ELF-1 (cell line): ENCODE data around the gene WSCD2.

Experiments used
- DNase-seq: peaks from one replicate; pipeline ENCODE4 v3.0.0-alpha.2; 2016; ENCODE audit warnings: low read depth, low spot score

WSCD2 gene

DNA sequence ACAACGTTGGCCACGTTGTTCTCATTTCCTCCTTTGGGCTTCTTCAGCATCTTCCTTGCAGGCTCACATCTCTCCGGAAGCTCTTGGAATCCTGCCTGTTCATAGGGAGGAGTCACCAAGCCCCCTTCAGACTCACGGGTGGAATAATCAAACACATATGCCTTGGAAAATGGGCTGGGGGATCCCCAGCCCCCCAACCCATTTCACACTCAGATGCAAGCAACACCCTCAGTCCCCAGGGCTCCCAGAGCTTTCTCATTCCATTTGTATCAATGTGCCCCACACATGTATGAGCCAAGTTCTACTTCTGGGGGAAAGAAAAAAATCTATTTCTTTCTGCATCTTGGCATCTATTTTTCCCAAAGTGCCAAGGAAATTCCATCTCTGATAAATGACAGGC lies 33.1 kb downstream of the WSCD2 start:
- no peak for DNase-seq

- DNase-seq = no peak
Measured at GRCh38 chr12:108166505-108166904, 37.4 kb downstream of the WSCD2 start.

DNA sequence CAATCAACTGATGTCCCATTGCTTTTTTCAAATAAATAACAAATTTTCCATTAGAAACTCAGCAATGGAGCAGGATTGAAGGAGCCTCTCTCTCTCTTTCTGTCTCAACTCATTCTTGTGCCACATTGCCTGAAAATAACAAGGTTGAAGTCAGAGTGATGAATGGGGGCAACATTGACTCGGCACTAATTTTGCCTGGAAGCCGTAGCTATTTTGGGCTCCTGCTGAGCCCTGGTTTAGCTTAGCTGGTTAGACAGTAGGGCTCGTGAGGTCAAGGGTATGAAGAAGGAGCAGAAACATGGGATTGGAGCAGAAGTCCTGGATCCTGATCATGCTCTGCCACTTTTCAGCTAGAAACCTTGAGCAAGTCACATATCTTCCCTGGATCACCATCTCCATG lies 38.9 kb downstream of the WSCD2 start:
- DNase-seq = no peak

DNA sequence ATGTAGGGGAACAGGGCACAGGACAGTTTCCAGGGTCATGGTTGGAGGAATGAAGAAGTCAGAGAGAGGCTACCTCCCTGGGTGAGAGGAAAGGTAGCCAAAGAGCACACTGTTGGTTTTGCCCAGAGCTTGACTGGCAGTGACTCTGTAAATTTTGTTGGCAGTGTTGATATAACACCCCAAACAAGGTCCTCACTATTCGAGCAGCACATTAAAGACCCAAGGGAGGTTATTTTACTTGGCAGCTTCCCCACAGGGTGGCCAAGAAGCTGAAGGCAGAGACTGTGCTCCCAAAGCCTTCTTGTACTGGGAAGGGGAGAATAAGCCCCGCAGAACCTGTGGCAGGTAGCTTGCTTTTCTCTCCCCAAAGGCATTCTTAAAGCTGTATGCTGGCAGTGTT lies 40.6 kb downstream of the WSCD2 start:
- DNase-seq = no peak

- no peak for DNase-seq
Measured at GRCh38 chr12:108170164-108170563, 41.1 kb downstream of the WSCD2 start.

GRCh38 chr12:108172033-108172432 lies 42.9 kb downstream of the WSCD2 start:
- DNase-seq = no peak

- DNase-seq = peak; percentile 48
Measured at GRCh38 chr12:108173160-108173559, 44.1 kb downstream of the WSCD2 start.

- DNase-seq = no peak
Measured at GRCh38 chr12:108173892-108174291, 44.8 kb downstream of the WSCD2 start.

DNA sequence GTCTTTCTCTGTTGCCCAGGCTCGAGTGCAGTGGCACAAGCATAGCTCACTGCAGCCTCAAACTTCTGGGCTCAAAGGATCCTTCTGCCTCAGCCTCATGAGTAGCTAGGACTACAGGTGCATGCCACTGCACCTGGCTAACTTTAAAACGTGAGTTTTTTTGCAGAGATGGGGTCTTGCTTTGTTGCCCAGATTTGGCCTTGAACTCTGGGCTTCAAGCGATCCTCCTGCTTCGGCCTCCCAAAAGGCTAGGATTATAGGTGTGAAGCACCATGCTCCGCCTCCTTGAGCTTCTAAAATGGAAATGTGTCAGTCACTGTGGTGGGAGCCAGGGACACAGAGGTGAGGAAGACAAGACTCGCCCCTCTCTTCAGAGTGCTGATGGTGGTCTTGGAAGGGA lies 45.6 kb downstream of the WSCD2 start:
- no peak for DNase-seq

DNA sequence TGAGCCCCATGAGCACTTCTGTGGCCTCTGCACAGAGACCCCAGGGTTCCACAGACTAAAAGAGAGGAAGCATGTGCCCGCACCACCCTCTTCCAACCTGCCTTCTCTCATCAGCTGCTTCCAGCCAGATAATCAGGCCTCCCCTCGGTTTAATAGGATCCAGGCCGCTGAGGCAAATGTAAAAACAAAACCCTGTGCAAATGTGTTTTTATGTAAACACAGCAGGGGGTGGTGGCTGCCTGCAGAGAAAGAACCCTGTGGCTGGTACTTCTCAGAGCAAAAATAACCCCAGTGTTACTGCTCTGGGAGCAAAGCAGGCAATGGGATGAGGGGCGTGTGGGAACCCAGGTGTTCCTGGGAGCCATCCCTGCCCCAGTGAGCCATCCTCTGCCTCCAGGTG lies 46.2 kb downstream of the WSCD2 start:
- peak; percentile 55 for DNase-seq

GRCh38 chr12:108176292-108176691 lies 47.2 kb downstream of the WSCD2 start:
- DNase-seq = no peak

GRCh38 chr12:108177131-108177530 lies 48.0 kb downstream of the WSCD2 start:
- no peak for DNase-seq

DNA sequence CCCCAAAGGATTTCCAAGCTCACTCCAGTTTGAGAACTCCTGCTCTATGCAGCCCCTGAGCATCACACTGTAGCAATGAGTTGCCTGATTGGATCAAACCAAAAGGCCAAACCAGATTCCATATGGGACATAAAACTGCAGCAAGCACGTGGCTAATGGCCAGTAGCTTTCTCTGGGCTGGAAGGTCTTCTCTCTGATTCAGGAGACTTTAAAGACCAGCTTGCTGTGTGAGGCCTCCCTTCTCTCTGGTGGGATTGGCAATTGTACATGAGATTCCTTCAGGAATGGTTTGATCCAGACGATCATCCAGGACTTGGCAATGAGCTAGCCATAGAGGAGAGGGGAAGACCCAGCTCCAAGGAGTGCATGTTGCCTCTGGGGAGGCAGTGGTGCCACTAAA lies 50.2 kb downstream of the WSCD2 start:
- no peak for DNase-seq

DNA sequence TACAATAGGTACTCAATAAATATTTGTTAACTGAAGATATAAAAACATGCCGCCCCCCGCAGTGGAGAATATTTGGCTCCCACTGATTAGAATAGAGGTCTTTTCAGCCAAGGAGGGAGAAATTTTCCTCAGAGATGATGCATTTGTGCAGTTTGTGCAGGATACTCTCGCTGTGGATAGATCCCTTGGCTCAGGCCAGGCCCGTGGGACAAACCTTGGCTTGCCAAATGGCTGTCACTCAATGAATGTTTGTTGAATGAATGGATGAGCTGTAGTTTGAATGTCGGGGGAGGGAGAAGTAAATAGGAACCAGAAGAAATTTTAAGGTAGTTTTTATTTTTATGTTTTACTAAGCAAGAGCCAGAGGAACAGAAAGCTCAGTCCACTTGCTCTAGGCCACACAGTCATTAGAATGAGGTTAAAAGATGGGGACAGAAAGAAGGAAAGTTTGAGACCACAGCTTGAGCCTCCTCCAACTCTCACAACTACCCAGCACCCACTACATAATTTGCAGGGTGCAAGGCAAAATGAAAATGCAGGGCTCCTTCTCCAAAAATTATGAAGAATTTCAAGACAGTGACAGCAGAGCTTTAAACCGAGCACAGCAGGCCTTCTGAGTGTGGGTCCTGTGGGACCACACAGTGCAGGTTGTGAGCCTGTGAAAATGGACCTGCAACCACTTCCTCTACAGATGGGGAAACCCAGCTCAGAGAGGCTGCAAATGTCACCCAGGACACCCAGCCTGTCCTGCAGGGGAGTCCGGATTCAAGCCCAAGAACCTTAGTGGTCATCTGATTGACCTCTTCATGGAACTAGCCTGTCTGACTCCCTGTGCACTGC lies 51.4 kb downstream of the WSCD2 start:
- DNase-seq = no peak

GRCh38 chr12:108181095-108181454 lies 52.0 kb downstream of the WSCD2 start:
- no peak for DNase-seq

GRCh38 chr12:108182096-108182495 lies 53.0 kb downstream of the WSCD2 start:
- DNase-seq = no peak

DNA sequence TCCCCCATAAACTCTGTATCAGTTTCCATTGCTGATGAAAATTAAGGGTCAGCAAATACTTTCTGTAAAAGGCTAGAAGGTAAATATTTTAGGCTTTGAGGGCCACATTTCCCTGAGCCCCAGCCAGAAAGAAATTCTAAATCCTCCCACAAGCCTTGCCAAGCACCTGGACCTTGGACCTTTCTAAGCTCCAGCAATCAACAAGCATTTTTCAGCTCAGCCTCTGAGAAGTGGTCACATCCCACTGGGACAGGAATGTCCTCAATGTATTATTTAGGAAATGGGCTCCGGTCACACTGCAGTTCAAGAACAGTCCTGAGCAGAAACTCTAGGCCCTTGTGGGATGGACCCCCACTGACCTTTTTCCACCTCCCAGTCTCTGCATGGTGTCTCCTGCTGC lies 55.9 kb downstream of the WSCD2 start:
- DNase-seq = no peak

- no peak for DNase-seq
Measured at GRCh38 chr12:108187831-108188230, 58.7 kb downstream of the WSCD2 start.

DNA sequence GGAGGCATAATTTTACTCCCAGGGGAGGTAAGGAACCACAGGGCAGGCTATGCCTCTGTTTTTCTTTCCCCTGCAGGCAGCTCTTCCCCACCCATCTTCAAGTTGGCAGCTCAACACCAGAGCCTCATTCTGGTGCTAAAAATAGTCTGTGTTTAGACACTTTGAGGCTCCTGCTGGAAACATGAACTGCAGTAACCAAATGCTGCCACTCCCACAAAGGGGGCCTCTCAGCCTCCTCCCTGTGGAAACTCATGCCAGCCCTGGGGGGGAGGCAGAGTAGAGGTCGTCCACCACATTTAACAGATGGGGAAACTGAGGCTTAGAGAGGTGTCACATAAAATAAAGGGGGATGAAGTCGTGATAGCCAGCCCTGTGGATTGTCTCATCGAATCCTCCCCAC lies 61.4 kb downstream of the WSCD2 start:
- DNase-seq = no peak

DNA sequence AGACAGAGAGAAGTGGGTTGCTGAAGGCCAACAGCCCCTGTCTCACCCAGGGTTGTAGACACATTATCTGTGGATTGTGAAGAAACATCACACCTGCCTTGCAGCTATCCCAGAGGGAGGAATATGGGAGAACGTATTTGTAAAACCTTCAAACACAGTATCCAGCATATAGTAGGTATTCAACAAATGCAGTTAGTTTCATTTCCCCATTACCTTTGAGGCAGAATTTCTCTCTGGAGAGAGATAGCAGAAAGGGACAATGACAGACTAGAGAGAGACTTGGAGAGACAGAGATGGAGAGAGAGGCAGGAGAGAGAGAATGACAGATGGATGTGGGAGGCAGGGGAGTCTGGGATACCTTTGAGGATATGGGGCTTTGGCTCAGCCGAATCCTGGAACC lies 62.0 kb downstream of the WSCD2 start:
- DNase-seq = no peak

DNA sequence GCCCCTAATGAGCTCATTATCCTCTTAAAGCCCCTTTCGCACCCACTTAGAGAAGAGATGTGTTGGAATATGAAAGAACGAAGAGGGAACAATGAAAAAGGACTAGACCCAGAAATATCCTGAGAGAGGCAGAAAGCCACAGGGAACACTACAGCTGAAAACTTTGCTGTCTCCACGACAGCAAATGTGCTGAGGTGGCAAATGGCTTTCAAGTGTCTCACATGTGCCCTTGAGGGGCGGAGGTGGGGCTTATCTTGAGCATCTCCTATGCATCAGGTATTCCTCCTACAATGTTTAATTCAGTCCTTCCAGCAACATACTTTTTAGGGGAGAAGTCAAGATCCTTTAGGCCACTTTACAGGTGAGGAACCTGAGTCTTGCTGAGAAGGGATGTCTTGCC lies 62.9 kb downstream of the WSCD2 start:
- DNase-seq = no peak

GRCh38 chr12:108193493-108193892 lies 64.4 kb downstream of the WSCD2 start:
- DNase-seq = no peak

DNA sequence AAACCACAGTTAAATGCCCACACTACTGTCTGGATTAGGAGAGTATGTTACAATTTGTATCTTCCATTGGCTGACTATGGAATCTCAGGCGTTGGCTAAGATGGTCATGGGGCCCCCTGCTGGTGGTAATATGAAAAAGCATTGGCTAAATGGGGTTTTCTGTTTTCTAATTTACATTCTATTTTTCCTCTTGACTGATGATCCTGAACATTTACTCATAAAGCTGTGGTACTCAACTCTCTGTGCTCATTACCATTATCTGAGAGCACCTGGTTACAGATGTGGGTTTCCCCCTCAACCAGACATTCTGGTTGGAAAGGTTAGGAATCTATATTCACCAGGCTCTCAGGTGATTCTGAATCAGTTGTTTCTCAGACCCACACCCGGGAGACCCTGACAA lies 64.8 kb downstream of the WSCD2 start:
- DNase-seq = no peak

DNA sequence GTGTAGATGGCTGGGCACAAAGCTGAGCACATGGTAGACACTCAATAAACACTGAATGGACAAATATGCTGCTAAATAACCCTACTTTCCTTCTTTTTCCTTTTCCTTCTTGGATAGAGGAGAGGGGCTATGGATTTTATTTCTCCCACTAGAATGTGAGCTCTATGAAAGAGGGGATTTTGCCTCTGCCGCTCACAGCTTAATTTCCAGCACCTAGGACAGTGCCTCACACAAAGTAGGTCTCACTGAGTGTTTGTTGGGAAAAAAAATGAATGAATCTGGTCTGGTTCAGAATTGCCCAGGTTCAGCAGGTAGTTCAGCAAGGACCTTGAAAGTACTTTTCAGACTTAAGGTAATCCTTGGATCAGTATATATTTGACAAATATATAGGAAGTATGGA lies 65.5 kb downstream of the WSCD2 start:
- no peak for DNase-seq
